Smooth muscle cell (in vitro differentiated cells): Measurements from ENCODE around the gene AMER1. TPM values are rescaled to one million over a fixed set of nuclear protein-coding genes. Genes with fewer than 3 reads are reported as not detected.

Experiments
- DNase-seq: peaks from one replicate; lab custom pipeline; 2025; ENCODE audit not compliant: unreplicated experiment; lab: John Stamatoyannopoulos, UW
- H2AFZ ChIP-seq: fragments of 200-600 bp; sonication (generic); 2 replicates; pipeline ENCODE4 v1.6.0; 2016; ENCODE audit warnings: antibody characterized with exemption, low read depth, mild to moderate bottlenecking
- H3F3A ChIP-seq: fragments of 200-600 bp; sonication (generic); 2 replicates; pipeline ENCODE4 v1.6.0; 2017; ENCODE audit warnings: antibody characterized with exemption, low read depth
- H3K27ac ChIP-seq: fragments of 200-600 bp; sonication (generic); 2 replicates; pipeline ENCODE4 v1.5.1; 2016; ENCODE audit warnings: low read depth, mild to moderate bottlenecking
- H3K27me3 ChIP-seq: fragments of 200-600 bp; sonication (generic); 2 replicates; pipeline ENCODE4 v1.6.1; 2016; ENCODE audit warnings: low read depth, mild to moderate bottlenecking
- H3K36me3 ChIP-seq: fragments of 200-600 bp; sonication (generic); 2 replicates; pipeline ENCODE4 v1.5.1; 2016; ENCODE audit warnings: low read depth
- H3K4me1 ChIP-seq: fragments of 200-600 bp; sonication (generic); 2 replicates; pipeline ENCODE4 v1.5.1; 2016; ENCODE audit warnings: low read depth
- H3K4me2 ChIP-seq: fragments of 200-600 bp; sonication (generic); 2 replicates; pipeline ENCODE4 v1.6.0; 2016; ENCODE audit warnings: mild to moderate bottlenecking
- H3K4me3 ChIP-seq: fragments of 200-600 bp; sonication (generic); 2 replicates; pipeline ENCODE4 v1.5.1; 2016; ENCODE audit warnings: mild to moderate bottlenecking
- H3K79me2 ChIP-seq: fragments of 200-600 bp; sonication (generic); 2 replicates; pipeline ENCODE4 v1.6.0; 2016; ENCODE audit warnings: low read depth, mild to moderate bottlenecking
- H3K9ac ChIP-seq: fragments of 200-600 bp; sonication (generic); 2 replicates; pipeline ENCODE4 v1.6.0; 2016; ENCODE audit warnings: low read depth
- H3K9me3 ChIP-seq: fragments of 200-600 bp; sonication (generic); replicated peaks from 2 replicates; pipeline ENCODE4 v1.5.1; 2016; ENCODE audit warnings: low read depth
- H4K20me1 ChIP-seq: fragments of 200-600 bp; sonication (generic); 2 replicates; pipeline ENCODE4 v1.6.0; 2016; ENCODE audit warnings: low read depth
- CTCF ChIP-seq: fragments of 200-600 bp; sonication (generic); IDR thresholded peaks from 2 replicates; pipeline ENCODE4 v1.5.1; 2017; ENCODE audit warnings: borderline replicate concordance, mild to moderate bottlenecking, antibody characterized with exemption; ENCODE audit not compliant: insufficient read depth, poor library complexity, severe bottlenecking
- WGBS: methylation state at CpG from one replicate; pipeline ENCODE4 v1.1.7; 2016; ENCODE audit warnings: low lambda C conversion rate; 5-methylcytosine and 5-hydroxymethylcytosine counted together
- polyA plus RNA-seq: library from polyadenylated mRNA; unstranded; fragments of >200 nt; fragmentation: Nextera tagmentation; extraction: Ambion mirVana; gene quantifications from 2 replicates; pipeline ENCODE4 v1.2.1, GENCODE V29; 2016
- total RNA-seq: library from RNA; depleted of rRNA; stranded (reverse); fragments of >200 nt; gene quantifications from 2 replicates; pipeline ENCODE4 v1.2.3, GENCODE V29; 2014

AMER1 gene
- total RNA-seq: 4.8 and 5.5 TPM in 2 replicates
- polyA plus RNA-seq: 0.14 and 0.16 TPM in 2 replicates

GRCh38 chrX:64205441-64205734 is at the start of gene AMER1:
Gene AMER1, minus strand, starts transcription at chrX:64205708. Its CDS starts 12,422 bp downstream, at chrX:64193286.
- Histone ChIP-seq H3K79me2 (peaks cover 5% of the 10 kb centered on the region), H3K4me1 (peaks cover 5% of the 10 kb centered on the region), H3K4me2 (peak within 1 kb of the TSS; percentile 84), H3K36me3 (no peaks in the 10 kb centered on the region), H3K9me3 (no peaks in the 10 kb centered on the region), H3F3A (no peaks in the 10 kb centered on the region), H3K9ac (peak within 1 kb of the TSS; percentile 47), H3K27me3 (no peaks in the 10 kb centered on the region), H2AFZ (peak within 1 kb of the TSS; percentile 75), H4K20me1 (peaks cover 37% of the 10 kb centered on the region), H3K27ac (peak within 1 kb of the TSS; percentile 76), H3K4me3 (peak within 1 kb of the TSS; percentile 67)
- no peak for TF ChIP-seq CTCF
- 27% methylated on average over 29 of the region's 29 CpGs for WGBS
- peak; percentile 63 for DNase-seq

DNA sequence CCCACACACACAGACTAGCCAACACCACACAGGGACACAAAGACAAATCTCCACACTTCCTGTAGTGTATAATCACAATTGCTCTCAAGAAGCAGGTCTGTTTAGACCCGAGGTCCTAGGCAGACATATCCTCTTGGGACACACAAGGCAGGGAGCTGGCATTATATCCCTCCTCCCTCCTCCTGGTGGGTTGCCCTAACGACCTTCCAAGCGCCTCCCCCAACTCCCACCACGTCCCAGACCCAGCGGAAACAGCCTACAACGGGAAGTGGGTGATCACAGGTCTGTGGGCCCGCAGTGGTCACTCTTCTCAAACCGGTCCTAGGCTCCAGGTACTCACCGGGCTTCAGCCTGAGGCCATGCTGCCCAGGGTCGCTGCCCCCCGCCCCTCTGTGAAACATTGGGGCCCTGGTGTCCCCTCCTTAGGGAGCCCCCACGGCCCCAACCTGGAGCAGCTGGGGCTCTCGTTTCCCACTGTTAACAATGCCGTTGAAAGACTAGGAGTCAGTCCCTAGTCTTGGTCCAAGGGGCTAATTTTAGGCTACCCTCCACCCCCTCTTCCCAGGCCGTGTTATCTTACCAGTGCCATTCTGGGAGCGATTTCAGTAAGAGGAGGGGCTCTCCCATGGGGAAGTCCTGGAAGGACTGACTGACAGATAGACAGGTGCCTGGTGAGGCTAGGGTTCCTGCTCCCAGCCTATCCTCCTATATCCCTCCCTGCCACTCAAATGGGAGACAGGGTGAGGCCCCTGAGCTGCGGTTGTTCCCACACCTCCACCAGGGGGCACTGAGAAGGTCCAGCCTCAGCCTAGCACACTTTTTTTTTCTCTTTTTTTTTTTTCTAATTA is 24.8 kb upstream of the AMER1 start, which contains the start of gene ASB12:
Gene ASB12, minus strand, starts transcription at position 485 of the 848 bp plus-strand sequence. CDS start 4,957 bp downstream, outside the sequence.
- Histone ChIP-seq H3K36me3 (no peaks in the 10 kb centered on the region), H3K27ac (no peak within 1 kb of the TSS), H3K4me1 (no peaks in the 10 kb centered on the region), H3K9me3 (peaks cover 4% of the 10 kb centered on the region), H3K4me2 (no peak within 1 kb of the TSS), H3K27me3 (no peaks in the 10 kb centered on the region), H3K9ac (no peak within 1 kb of the TSS), H3F3A (no peaks in the 10 kb centered on the region), H2AFZ (no peak within 1 kb of the TSS), H3K79me2 (no peaks in the 10 kb centered on the region), H4K20me1 (no peaks in the 10 kb centered on the region), H3K4me3 (no peak within 1 kb of the TSS)
- TF ChIP-seq CTCF: no peak
- no peak for DNase-seq
- WGBS: 77% methylated on average over 15 of the region's 17 CpGs

DNA sequence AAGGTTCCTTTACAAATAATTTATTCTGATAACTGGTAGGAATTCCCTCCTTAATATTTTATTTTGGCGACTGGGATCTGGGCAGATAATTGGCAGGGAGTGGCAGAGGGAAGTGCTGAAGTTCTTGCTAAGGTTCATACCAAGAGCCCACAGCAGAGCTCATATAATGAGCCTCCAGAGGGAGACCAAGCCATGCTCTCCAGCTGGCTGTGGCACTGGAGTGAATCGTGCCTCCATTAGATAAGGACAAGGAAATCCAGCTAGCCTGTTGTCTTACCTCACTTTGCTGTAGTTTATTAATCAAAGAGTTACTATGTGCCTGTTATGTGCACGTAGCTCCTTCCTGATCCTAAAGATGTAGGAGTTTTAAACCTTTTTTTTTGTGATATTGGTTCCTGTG is 23.6 kb upstream of the AMER1 start:
- H3K9ac ChIP-seq: no peak overlapping the region
- WGBS: 39% methylated on average over 3 of the region's 3 CpGs
- H3K27ac ChIP-seq: no peak overlapping the region
- TF ChIP-seq CTCF: no peak
- no peaks in the 10 kb centered on the region for H3K79me2 ChIP-seq
- no peaks in the 10 kb centered on the region for H3F3A ChIP-seq
- H3K9me3 ChIP-seq: no peaks in the 10 kb centered on the region
- H3K27me3 ChIP-seq: no peaks in the 10 kb centered on the region
- H4K20me1 ChIP-seq: no peaks in the 10 kb centered on the region
- H3K4me3 ChIP-seq: no peak overlapping the region
- H3K4me1 ChIP-seq: no peaks in the 10 kb centered on the region
- no peak for DNase-seq
- no peak overlapping the region for H3K4me2 ChIP-seq
- H2AFZ ChIP-seq: no peak overlapping the region
- H3K36me3 ChIP-seq: no peaks in the 10 kb centered on the region
